B cell (primary cell): ENCODE data around the gene FANCL. TPM values are rescaled to one million over a fixed set of nuclear protein-coding genes. Genes with fewer than 3 reads are reported as not detected.

Experiments used
- ATAC-seq: fragments of 200-7000 bp; cut with Tn5 transposase; one replicate; pipeline ENCODE4 v1.10.0; 2021; ENCODE audit warnings: low read depth, mild to moderate bottlenecking, moderate number of reproducible peaks, moderate library complexity
- CTCF ChIA-PET: fragments of 350-600 bp; sonication (Branson Sonifier 250); formaldehyde crosslinking; loops from one replicate; lab custom pipeline; 2021; ENCODE audit warnings: antibody characterized with exemption, inconsistent platforms; lab: Charles Lee
- POLR2A ChIA-PET: fragments of 350-600 bp; sonication (Branson Sonifier 250); formaldehyde crosslinking; loops from one replicate; lab custom pipeline; 2021; ENCODE audit warnings: antibody characterized with exemption; lab: Charles Lee
- DNase-seq: peaks from one replicate; pipeline ENCODE4 v3.0.0; 2013
- H2AFZ ChIP-seq: 2 replicates; pipeline ENCODE4 v1.6.1; 2012; ENCODE audit warnings: mild to moderate bottlenecking, low read depth, low read length; ENCODE audit not compliant: insufficient read depth, poor library complexity, severe bottlenecking
- H3K27ac ChIP-seq, 2 donors: 1 replicate in 1 of 2; 2 replicates in 1 of 2; pipeline ENCODE4 v1.5.1; 2012 to 2013; ENCODE audit warnings: low read length in 2 of 2, mild to moderate bottlenecking in 2 of 2, moderate library complexity in 1 of 2
- H3K27me3 ChIP-seq, 4 experiments: fragments of 200-600 bp in 1 of 4; sonication (generic) in 1 of 4; replicated peaks in 1 of 4; 1 replicate in 2 of 4; 2 replicates in 2 of 4; pipeline versions ENCODE4 v1.6.1 to v1.7.0; 2013 to 2016; ENCODE audit warnings: low read length in 3 of 4, mild to moderate bottlenecking in 2 of 4, mixed read lengths in 1 of 4, moderate library complexity in 1 of 4; ENCODE audit not compliant: insufficient read depth in 4 of 4, control insufficient read depth in 3 of 4; ENCODE audit errors: control extremely low read depth in 1 of 4
- H3K36me3 ChIP-seq, 2 experiments: replicated peaks in 1 of 2; 1 replicate in 1 of 2; 2 replicates in 1 of 2; pipeline versions ENCODE4 v1.6.1 to v1.7.1; 2013; ENCODE audit warnings: low read length in 1 of 2; ENCODE audit not compliant: insufficient read depth in 2 of 2, control insufficient read depth in 1 of 2; ENCODE audit errors: control extremely low read depth in 1 of 2, extremely low read depth in 1 of 2
- H3K4me1 ChIP-seq, 2 donors: fragments of 200-600 bp in 1 of 2; sonication (generic) in 1 of 2; 1 replicate in 1 of 2; 2 replicates in 1 of 2; pipeline versions ENCODE4 v1.5.1 to v1.6.1; 2013 to 2017; ENCODE audit warnings: low read length in 2 of 2; ENCODE audit not compliant: control insufficient read depth in 2 of 2, insufficient read depth in 2 of 2
- H3K4me2 ChIP-seq: replicated peaks from 2 replicates; pipeline ENCODE3; 2012; ENCODE audit warnings: mild to moderate bottlenecking, low read depth, low read length; ENCODE audit not compliant: poor library complexity, severe bottlenecking
- H3K4me3 ChIP-seq, 5 experiments: fragments of 200-600 bp in 1 of 5; sonication (generic) in 1 of 5; 1 replicate in 3 of 5; 2 replicates in 2 of 5; pipeline versions ENCODE4 v1.5.1 to v1.7.0; 2011 to 2016; ENCODE audit warnings: low read length in 4 of 5, mild to moderate bottlenecking in 4 of 5, low read depth in 2 of 5, control low read depth in 1 of 5, moderate library complexity in 1 of 5; ENCODE audit not compliant: insufficient read depth in 1 of 5; ENCODE audit errors: control extremely low read depth in 1 of 5, extremely low read depth in 1 of 5
- H3K79me2 ChIP-seq: fragments of 200-600 bp; sonication (generic); one replicate; pipeline ENCODE4 v1.6.0; 2016; ENCODE audit warnings: low read length; ENCODE audit not compliant: control insufficient read depth, insufficient read depth
- H3K9ac ChIP-seq: fragments of 200-600 bp; sonication (generic); 2 replicates; pipeline ENCODE4 v1.6.1; 2017; ENCODE audit warnings: mild to moderate bottlenecking, low read length, moderate library complexity
- H3K9me3 ChIP-seq, 3 donors: one replicate each; pipeline versions ENCODE4 v1.6.1 to v1.7.1; 2013; ENCODE audit warnings: low read length in 2 of 3; ENCODE audit not compliant: control insufficient read depth in 2 of 3, insufficient read depth in 1 of 3; ENCODE audit errors: control extremely low read depth in 1 of 3
- H4K20me1 ChIP-seq: 2 replicates; pipeline ENCODE4 v1.6.0; 2012; ENCODE audit warnings: mild to moderate bottlenecking, low read length; ENCODE audit not compliant: insufficient read depth, control insufficient read depth, poor library complexity, severe bottlenecking
- H3K27ac Mint-ChIP-seq: one replicate; pipeline ENCODE4 v1.8.0; 2021; ENCODE audit warnings: mixed read lengths
- H3K27me3 Mint-ChIP-seq: one replicate; pipeline ENCODE4 v1.8.0; 2021; ENCODE audit warnings: mixed read lengths
- H3K4me1 Mint-ChIP-seq: one replicate; pipeline ENCODE4 v1.8.0; 2021; ENCODE audit warnings: mixed read lengths
- H3K4me3 Mint-ChIP-seq: one replicate; pipeline ENCODE4 v1.8.0; 2021; ENCODE audit warnings: mixed read lengths
- H3K9me3 Mint-ChIP-seq: one replicate; pipeline ENCODE4 v1.8.0; 2022; ENCODE audit warnings: mixed read lengths; ENCODE audit not compliant: insufficient read depth
- CTCF ChIP-seq: fragments of 200-600 bp; IDR thresholded peaks from one replicate; pipeline ENCODE4 v1.8.0; 2022; ENCODE audit warnings: antibody characterized with exemption, mild to moderate bottlenecking
- EZH2 ChIP-seq: IDR thresholded peaks from 2 replicates; pipeline ENCODE4 v1.6.1; 2012; ENCODE audit warnings: borderline replicate concordance, low read depth, mild to moderate bottlenecking, moderate library complexity, low read length; ENCODE audit not compliant: insufficient read depth, poor library complexity, severe bottlenecking
- WGBS: methylation state at CpG from one replicate; pipeline ENCODE4 v1.1.5; 2013; ENCODE audit warnings: missing lambda C conversion rate; ENCODE audit not compliant: insufficient coverage; 5-methylcytosine and 5-hydroxymethylcytosine counted together
- intact Hi-C: fragments of 100-400 bp; cut with micrococcal nuclease; formaldehyde crosslinking; loops from one replicate; pipeline ENCODE4 v1.10.0; 2022
- polyA plus RNA-seq: library from polyadenylated mRNA; depleted of rRNA; stranded (reverse); fragments of >200 nt; gene quantifications from 2 replicates; pipeline ENCODE4 v1.2.3, GENCODE V29; 2012
- total RNA-seq, 2 donors: library from RNA; stranded (reverse); fragments of 120-200 nt in 1 of 2; gene quantifications; 1 replicate in 1 of 2; 2 replicates in 1 of 2; pipeline versions ENCODE4 v1.2.3 to v1.2.4, GENCODE V29; 2013 to 2022

FANCL gene
- total and polyA plus RNA-seq, 2 donors (not counting 1 experiment from before 2014, with no cell fraction given), result 9.1 to 31.7 TPM

GRCh38 chr2:58228299-58228698, 12.8 kb downstream of the FANCL start:
- Histone ChIP-seq H3K9ac (no peak overlapping the region), H4K20me1 (no peaks in the 10 kb centered on the region), H3K4me3 (no peak overlapping the region), H3K4me2 (no peak overlapping the region), H3K27me3 (no peaks in the 10 kb centered on the region), H3K9me3 (no peaks in the 10 kb centered on the region), H3K27ac (no peak overlapping the region), H3K4me1 (no peaks in the 10 kb centered on the region), H3K36me3 (peaks cover 3 to 5% of the 10 kb centered on the region in 2 experiments), H3K79me2 (no peaks in the 10 kb centered on the region), H2AFZ (no peak overlapping the region)
- Mint-ChIP-seq H3K4me3 (no peak overlapping the region), H3K27me3 (no peaks in the 10 kb centered on the region), H3K9me3 (no peaks in the 10 kb centered on the region), H3K4me1 (peaks cover under 1% of the 10 kb centered on the region), H3K27ac (no peak overlapping the region)
- CTCF ChIA-PET, result no interaction called here
- no peak for TF ChIP-seq EZH2
- no peak for TF ChIP-seq CTCF
- POLR2A ChIA-PET, result no interaction called here
- no CpG with 5 or more reads among the region's 1 CpG for WGBS
- DNase-seq (no peak), ATAC-seq (no peak)
- intact Hi-C loops, result no loop called here

GRCh38 chr2:58227171-58227917, 13.8 kb downstream of the FANCL start:
- no peaks in the 10 kb centered on the region for H3K27me3 Mint-ChIP-seq
- no peaks in the 10 kb centered on the region for H4K20me1 ChIP-seq
- no peak for ATAC-seq
- no peaks in the 10 kb centered on the region for H3K27me3 ChIP-seq
- no peak overlapping the region for H3K4me3 Mint-ChIP-seq
- H3K27ac Mint-ChIP-seq, result no peak overlapping the region
- no peak overlapping the region for H2AFZ ChIP-seq
- 100% methylated on average over 14 of the region's 16 CpGs for WGBS
- H3K4me1 ChIP-seq, result no peaks in the 10 kb centered on the region
- intact Hi-C loops, result no loop called here
- no peaks in the 10 kb centered on the region for H3K9me3 Mint-ChIP-seq
- H3K79me2 ChIP-seq, result no peaks in the 10 kb centered on the region
- ChIA-PET CTCF (interaction anchor here (0.7 kb wide), 1 partner anchor 76 kb away, joined by 3 read pairs; no protein-coding TSS in a partner anchor), POLR2A (no interaction called here)
- H3K4me2 ChIP-seq, result no peak overlapping the region
- DNase-seq, result no peak
- H3K36me3 ChIP-seq, result peaks cover 3 to 5% of the 10 kb centered on the region in 2 experiments
- H3K9me3 ChIP-seq, result no peaks in the 10 kb centered on the region
- TF ChIP-seq CTCF (no peak), EZH2 (no peak)
- no peak overlapping the region for H3K9ac ChIP-seq
- H3K27ac ChIP-seq, result no peak overlapping the region
- no peaks in the 10 kb centered on the region for H3K4me1 Mint-ChIP-seq
- no peak overlapping the region for H3K4me3 ChIP-seq
